GM18505 (cell line): ENCODE data around the gene FAXC.
"Not testable (repeated sequence)": the region's sequence is repeated elsewhere in the genome, so short reads cannot be mapped to it uniquely, and the experiment has no call there.

ENCODE experiments used
- ATAC-seq: cut with Tn5 transposase; IDR thresholded peaks from one replicate; pipeline ENCODE4 v1.9.1; 2021; ENCODE audit not compliant: unreplicated experiment
- POLR2A ChIP-seq: IDR thresholded peaks from 4 replicates; pipeline ENCODE4 v1.6.1; 2011; ENCODE audit warnings: borderline replicate concordance; ENCODE audit not compliant: insufficient read depth, insufficient read length; ENCODE audit errors: extremely low read depth

Gene FAXC

DNA sequence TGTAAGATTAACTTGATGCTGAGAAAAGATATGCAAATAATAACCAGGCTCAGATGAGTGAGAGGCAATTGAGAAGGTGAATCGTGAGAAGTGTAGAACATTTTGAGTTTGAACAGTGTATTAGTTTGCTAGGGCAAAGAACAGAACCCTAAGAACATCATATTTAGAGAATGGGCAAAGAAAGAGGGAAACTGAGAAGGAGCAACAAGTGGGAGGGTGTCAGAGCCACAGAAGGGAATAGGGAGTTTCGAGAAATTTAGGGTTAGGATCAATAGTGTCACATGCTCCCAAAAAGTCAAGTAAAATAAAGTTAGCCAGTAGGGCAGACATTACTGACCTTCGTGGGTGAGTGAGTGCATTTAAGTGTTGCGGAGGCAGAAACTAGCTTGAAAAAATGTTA lies 5.5 kb upstream of the FAXC start:
- TF ChIP-seq POLR2A = no peak
- ATAC-seq = no peak

DNA sequence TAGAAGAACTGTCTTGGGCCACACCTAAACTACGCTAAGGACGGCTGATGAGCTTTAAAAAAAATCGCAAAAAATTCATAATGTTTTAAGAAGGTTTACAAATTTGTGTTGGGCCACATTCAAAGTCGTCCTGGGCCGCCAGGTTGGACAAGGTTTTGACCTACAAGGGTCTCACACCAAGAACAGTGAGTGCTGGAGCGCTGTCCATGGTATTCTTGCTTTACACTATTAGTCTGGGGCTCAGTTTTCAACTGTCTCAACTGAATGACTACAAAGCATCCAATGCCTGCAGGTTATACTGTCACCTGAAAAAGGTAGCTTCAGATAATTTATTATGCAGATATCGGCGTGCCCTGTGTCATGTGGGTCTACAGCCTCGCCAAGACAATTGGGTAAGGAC lies 3.7 kb upstream of the FAXC start:
- ATAC-seq = no peak

GRCh38 chr6:99350573-99350972 lies 1.1 kb upstream of the FAXC start:
- no peak for TF ChIP-seq POLR2A
- no peak for ATAC-seq

More for the DNA sequence above, 3.7 kb upstream of the FAXC start:
- TF ChIP-seq POLR2A = no peak

DNA sequence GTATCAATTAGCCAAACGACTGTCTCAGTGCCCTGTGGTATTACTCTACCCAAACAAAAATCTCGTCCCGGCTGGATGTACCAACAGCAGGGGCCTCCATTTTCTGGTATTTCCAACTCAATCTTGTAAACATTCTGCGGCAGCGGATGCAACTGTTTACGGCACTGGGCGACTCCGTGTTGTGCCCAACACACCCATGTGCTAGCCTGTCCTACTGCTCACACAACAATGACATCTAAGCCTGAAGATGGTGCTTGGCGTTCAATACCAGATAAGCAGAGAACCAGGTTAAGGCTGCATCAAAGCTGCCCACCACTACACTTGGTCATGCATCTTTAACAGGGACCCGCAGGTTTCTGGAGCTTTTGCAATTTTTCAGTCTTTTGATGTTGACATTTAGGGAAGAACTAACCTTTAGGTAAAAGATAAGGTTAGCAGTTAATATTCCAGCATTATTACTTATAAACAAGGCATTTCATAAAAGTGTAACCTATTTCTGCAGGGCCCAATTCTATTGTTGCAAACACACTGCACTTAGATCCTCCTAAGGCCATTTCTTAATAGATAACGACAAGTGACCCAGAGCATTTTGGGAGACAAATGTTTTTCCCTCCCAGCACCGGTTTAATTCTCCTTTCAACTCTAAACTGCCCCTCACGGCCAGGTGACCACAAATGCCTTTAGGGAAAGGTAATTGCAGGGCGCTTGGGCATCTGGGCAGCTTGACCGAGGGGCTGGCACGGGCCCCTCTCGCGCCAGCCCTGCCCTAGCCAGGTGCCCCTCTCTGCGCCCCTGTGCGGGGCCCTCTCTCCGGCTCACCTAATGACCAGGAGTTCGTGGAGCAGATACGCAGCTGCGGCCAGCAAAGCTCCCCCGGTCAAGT lies 945 bp downstream of the FAXC start:
- no peak for TF ChIP-seq POLR2A
- ATAC-seq = no peak

GRCh38 chr6:99347804-99348203 lies 1.7 kb downstream of the FAXC start:
- ATAC-seq = no peak
- TF ChIP-seq POLR2A = no peak

DNA sequence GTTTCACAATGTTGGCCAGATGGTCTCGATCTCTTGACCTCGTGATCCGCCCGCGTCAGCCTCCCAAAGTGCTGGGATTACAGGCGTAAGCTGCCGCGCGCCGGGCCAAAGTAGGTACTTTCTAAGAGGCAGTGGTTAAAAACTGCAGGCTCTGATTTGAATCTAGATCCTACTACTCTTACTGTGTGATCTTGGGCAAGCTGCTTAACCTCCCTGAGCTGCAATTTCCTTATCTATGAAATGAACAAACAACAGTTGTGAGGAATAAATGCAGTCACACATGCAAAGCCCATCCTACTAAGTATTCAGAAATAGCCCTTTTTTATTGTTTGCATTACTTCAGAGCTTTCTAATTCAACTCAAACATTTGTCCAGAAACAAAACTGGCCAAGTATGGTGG lies 2.9 kb downstream of the FAXC start:
- TF ChIP-seq POLR2A = no peak
- no peak for ATAC-seq

- ATAC-seq = no peak
- TF ChIP-seq POLR2A = no peak
These were observed 4.3 kb downstream of the FAXC start for GRCh38 chr6:99345164-99345563.

DNA sequence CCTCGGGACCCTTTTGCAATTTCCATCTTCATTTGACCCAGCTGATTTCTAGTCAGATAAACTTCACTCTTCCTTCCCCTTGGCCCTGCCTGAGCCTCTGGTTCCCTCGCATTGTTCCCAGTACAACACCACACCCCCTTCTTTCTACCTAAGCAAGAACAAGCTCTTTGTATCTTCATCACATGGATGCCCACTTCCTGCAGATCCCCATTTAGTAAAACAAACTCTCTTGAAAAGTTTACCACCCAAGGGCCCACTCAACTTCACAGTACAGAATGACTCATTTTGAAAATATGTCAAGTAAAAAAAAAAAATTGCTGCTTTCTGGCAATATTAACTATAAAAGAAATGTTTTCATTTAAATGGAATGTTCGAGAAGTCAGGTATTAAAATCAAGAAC lies 5.2 kb downstream of the FAXC start:
- TF ChIP-seq POLR2A = no peak
- no peak for ATAC-seq

DNA sequence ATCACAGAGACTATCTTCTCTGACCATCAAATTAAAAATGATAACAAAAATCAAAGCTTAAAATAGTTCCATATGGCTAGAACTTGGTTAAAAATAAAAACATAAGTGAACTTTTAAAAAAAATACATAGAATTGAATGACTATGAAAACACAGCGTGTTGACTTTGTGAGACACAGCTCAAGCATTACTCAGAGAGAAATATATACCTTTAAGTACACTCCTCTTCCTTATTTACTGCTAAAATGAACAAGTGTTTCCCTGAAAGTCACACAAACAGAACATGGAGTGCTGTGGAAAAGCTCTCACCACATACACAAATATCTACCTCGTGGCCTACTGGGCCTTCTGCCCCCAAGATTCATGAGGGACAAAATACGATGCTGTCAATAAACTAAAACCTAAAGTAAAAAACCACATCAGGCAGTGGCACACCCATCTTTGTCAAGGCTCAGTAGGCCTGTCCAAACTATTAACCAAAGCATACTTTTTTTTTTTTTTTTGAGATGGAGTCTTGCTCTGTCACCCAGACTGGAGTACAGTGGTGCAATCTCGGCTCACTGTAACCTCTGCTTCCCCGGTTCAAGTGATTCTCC lies 7.5 kb downstream of the FAXC start:
- no peak for TF ChIP-seq POLR2A
- ATAC-seq = no peak

GRCh38 chr6:99338188-99338587 lies 11.3 kb downstream of the FAXC start:
- no peak for ATAC-seq
- TF ChIP-seq POLR2A = no peak

GRCh38 chr6:99335298-99335697 lies 14.2 kb downstream of the FAXC start:
- not testable (repeated sequence) for ATAC-seq

DNA sequence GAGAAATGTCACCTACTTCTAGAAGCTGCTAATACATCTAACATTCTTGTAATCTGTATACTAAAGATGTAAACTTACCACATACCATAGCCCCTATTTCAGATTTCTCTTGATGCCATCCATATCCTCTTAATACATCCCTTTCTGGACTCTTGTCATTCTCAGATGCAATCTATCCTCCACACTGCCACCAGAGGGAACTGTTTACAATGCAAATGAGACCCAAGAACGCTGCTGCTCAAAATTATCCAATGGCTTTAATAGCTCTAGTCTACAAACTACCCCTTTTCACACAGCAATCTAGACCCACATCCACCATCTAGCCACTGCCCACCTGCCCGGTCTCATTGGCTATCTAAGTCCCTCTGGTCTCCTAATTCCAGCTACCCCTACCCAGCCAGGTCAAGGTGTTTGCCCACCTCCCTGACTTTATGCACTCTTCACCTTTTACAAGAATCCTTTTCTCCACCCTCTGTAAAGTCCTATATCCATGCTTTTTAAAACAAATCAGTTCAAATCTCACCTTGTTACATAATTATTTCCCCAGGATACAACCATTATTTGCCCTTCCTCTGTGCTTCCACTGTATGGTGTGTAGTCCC lies 14.8 kb downstream of the FAXC start:
- no peak for TF ChIP-seq POLR2A
- ATAC-seq = peak; percentile 37

- ATAC-seq = peak; percentile 89
- no peak for TF ChIP-seq POLR2A
These were observed 16.4 kb downstream of the FAXC start for GRCh38 chr6:99333068-99333467.

DNA sequence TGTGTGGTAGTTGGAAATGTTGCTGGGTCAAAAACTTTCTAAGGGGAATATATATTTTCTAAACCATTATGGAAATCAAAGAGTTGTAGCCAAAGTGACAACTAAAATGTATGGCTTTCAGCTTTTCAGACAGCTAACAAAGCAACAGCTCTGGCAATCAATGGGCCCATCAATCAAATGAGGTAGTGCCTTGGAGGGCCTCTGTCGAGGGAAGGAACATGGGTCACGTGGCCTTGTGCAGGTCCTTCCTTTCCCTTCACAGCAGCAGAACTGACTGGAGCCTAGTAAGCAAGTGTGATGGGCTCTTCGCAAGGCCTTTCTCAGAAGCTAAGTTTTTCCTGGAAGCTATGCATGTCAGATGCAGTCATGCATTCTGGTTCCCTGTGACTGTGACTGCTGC lies 17.9 kb downstream of the FAXC start:
- no peak for TF ChIP-seq POLR2A
- ATAC-seq = no peak
